AG20443 (cell line): ENCODE results near the gene ST3GAL6.

ENCODE experiments used
- DNase-seq: peaks from one replicate; pipeline ENCODE4 v3.0.0; 2012; ENCODE audit warnings: low spot score, mixed read lengths

Gene ST3GAL6

GRCh38 chr3:98777286-98777685, 14.1 kb downstream of the ST3GAL6 start:
- no peak for DNase-seq

GRCh38 chr3:98777801-98778220, 14.7 kb downstream of the ST3GAL6 start:
- DNase-seq, result peak; percentile 55

GRCh38 chr3:98778383-98778782, 15.2 kb downstream of the ST3GAL6 start:
- DNase-seq, result no peak

- peak; percentile 50 for DNase-seq
These were observed 15.8 kb downstream of the ST3GAL6 start for GRCh38 chr3:98778852-98779413.

GRCh38 chr3:98779541-98780335, 16.6 kb downstream of the ST3GAL6 start:
- no peak for DNase-seq

- no peak for DNase-seq
These were observed 17.2 kb downstream of the ST3GAL6 start for GRCh38 chr3:98780343-98780742.

GRCh38 chr3:98782824-98783500, 19.8 kb downstream of the ST3GAL6 start:
- no peak for DNase-seq

GRCh38 chr3:98784042-98784441, 20.9 kb downstream of the ST3GAL6 start:
- no peak for DNase-seq

GRCh38 chr3:98784666-98785600, 21.8 kb downstream of the ST3GAL6 start:
- peak; percentile 73 for DNase-seq

GRCh38 chr3:98786364-98787006, 23.3 kb downstream of the ST3GAL6 start:
- peak; percentile 27 for DNase-seq

- DNase-seq, result no peak
These were observed 24.0 kb downstream of the ST3GAL6 start for GRCh38 chr3:98787181-98787580.

- no peak for DNase-seq
These were observed 25.5 kb downstream of the ST3GAL6 start for GRCh38 chr3:98788651-98789050.

- DNase-seq, result no peak
These were observed 28.5 kb downstream of the ST3GAL6 start for GRCh38 chr3:98791341-98792325.

- DNase-seq, result peak; percentile 32
These were observed 30.8 kb downstream of the ST3GAL6 start for GRCh38 chr3:98793971-98794370.

- no peak for DNase-seq
These were observed 33.2 kb downstream of the ST3GAL6 start for GRCh38 chr3:98796334-98796733.

GRCh38 chr3:98797905-98798304, 34.8 kb downstream of the ST3GAL6 start:
- DNase-seq, result no peak

GRCh38 chr3:98798820-98799219, 35.7 kb downstream of the ST3GAL6 start:
- DNase-seq, result no peak

GRCh38 chr3:98799479-98799878, 36.3 kb downstream of the ST3GAL6 start:
- no peak for DNase-seq

- DNase-seq, result no peak
These were observed 37.3 kb downstream of the ST3GAL6 start for GRCh38 chr3:98800401-98800800.

GRCh38 chr3:98801043-98801747, 38.1 kb downstream of the ST3GAL6 start:
- DNase-seq, result no peak
